A549 (cell line): Measurements from ENCODE around the gene DNAJC7.

Experiments used
- CBX8 ChIP-seq: fragments of 200-600 bp; sonication (generic); IDR thresholded peaks from 2 replicates; pipeline ENCODE4 v1.6.1; 2016
- CEBPB ChIP-seq, 2 experiments: fragments of >200 bp in 1 of 2; sonication (Bioruptor Twin) in 1 of 2; formaldehyde crosslinking in 1 of 2; IDR thresholded peaks; 2 replicates each; pipeline ENCODE4 v1.6.1; 2012 to 2016

GRCh38 chr17:41974658-41975057, 42.6 kb downstream of the DNAJC7 start:
- no peak for TF ChIP-seq CBX8
- no peak for TF ChIP-seq CEBPB (IDR thresholded peaks at IDR 0.05)
